GM12892 (cell line): ENCODE data around the gene FOLR3.
"Not testable (repeated sequence)": the region's sequence is repeated elsewhere in the genome, so short reads cannot be mapped to it uniquely, and the experiment has no call there.

Source experiments
- POLR2A ChIP-seq: IDR thresholded peaks from 2 replicates; pipeline ENCODE4 v1.6.1; 2011; ENCODE audit warnings: low read depth, low read length, control low read depth
- POLR2AphosphoS5 ChIP-seq: IDR thresholded peaks from 2 replicates; pipeline ENCODE4 v1.6.1; 2011; ENCODE audit warnings: low read depth, low read length, control low read depth
- TAF1 ChIP-seq: IDR thresholded peaks from 2 replicates; pipeline ENCODE4 v1.6.1; 2011; ENCODE audit warnings: low read depth, mild to moderate bottlenecking, control low read depth, low read length, borderline replicate concordance

DNA sequence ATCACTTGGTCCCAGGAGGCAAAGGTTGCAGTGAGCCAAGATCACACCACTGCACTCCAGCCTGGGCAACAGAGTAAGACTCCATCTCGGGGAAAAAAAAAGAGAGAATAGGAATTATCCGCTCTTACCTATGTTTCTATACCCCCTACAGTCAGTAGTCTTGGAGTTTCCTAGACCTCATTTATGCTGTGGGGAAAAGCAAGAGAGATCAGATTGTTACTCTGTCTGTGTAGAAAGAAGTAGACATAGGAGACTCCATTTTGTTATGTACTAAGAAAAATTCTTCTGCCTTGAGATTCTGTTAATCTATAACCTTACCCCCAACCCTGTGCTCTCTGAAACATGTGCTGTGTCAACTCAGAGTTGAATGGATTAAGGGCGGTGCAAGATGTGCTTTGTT is 28.7 kb downstream of the FOLR3 start:
- not testable (repeated sequence) for TF ChIP-seq POLR2A, POLR2AphosphoS5, TAF1
